Measurements from ENCODE around the gene IMPACT.

DNA sequence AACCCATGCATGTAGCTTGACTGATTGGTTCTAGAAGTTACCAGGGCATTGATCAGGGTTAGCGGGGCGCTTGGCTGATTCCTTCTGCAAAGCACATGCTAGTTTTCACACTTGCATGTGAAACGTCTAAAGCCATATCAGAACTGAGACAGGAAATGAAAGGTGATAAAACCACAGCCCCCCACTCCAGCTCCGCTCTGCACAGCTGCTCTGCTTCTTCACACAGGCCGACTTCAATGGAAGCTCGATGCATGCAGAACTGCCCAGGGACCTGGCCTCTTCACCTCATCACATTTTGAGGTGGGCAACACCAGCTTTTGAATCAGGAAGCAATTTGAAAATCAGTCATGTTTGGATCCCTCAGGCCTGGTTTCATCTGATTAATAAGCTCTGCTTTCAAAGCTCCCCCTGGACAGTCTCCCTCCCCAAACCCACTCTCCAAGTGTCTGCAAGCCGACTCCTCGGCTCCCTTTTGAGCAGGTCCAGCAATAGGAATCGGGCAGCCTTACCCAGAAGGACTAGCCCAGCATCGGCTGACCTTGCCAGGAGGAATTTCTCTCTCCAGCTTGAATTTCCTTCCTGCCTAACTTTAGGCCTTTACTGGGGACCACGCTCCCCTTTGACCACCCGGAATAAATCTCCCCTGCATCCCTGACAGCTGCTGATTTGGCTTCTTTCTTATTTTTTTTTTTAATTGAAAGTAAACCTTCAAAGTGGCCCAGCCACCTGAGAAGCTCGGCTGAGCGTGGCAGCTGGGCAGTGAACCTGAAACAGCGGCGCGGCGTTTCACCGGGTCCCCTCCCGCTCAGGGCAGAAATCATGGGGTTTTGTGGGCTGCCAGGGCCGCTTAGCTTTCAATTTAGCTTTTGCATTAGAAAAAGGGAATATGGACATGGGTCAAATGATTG lies 65.7 kb downstream of the IMPACT start:
- TF ChIP-seq POLR2A (IDR thresholded peaks at IDR 0.05): no peak
- TF ChIP-seq EP300 (IDR thresholded peaks at IDR 0.05): no peak
